H1 (cell line): Measurements from ENCODE around the gene ROPN1. TPM values are rescaled to one million over a fixed set of nuclear protein-coding genes. Genes with fewer than 3 reads are reported as not detected.

ENCODE experiments used
- CTCF ChIA-PET: fragments of 300-600 bp; sonication (Branson Sonifier 250); formaldehyde crosslinking; loops from one replicate; lab custom pipeline; 2021; ENCODE audit not compliant: partially characterized antibody; lab: Charles Lee
- POLR2A ChIA-PET: fragments of 300-600 bp; sonication (Branson Sonifier 250); formaldehyde crosslinking; loops from one replicate; lab custom pipeline; 2021; ENCODE audit warnings: inconsistent platforms; ENCODE audit not compliant: partially characterized antibody; lab: Charles Lee
- DNase-seq, 2 experiments: peaks; one replicate each; pipeline versions ENCODE4 v3.0.0 to v3.0.0-alpha.2; 2010 to 2022; ENCODE audit warnings: low spot score in 2 of 2, low read depth in 1 of 2, mixed read lengths in 1 of 2
- FAIRE-seq: peaks from 2 replicates; lab custom pipeline; 2011; peaks lifted over from hg19 to GRCh38; lab: Jason Lieb, UNC
- H2AFZ ChIP-seq: 2 replicates; pipeline ENCODE4 v1.8.1; 2012; ENCODE audit warnings: low read length, inconsistent platforms
- H2AK5ac ChIP-seq: 2 replicates; pipeline ENCODE4 v1.6.1; 2013; ENCODE audit warnings: low read depth, low read length
- H2BK120ac ChIP-seq: replicated peaks from 2 replicates; pipeline ENCODE3; 2013; ENCODE audit warnings: low read depth, low read length, inconsistent platforms
- H2BK12ac ChIP-seq: 2 replicates; pipeline ENCODE4 v1.6.1; 2013; ENCODE audit warnings: low read depth, low read length
- H2BK15ac ChIP-seq: 2 replicates; pipeline ENCODE4 v1.6.1; 2013; ENCODE audit warnings: low read length
- H2BK20ac ChIP-seq: 2 replicates; pipeline ENCODE4 v1.6.1; 2013; ENCODE audit warnings: low read length
- H2BK5ac ChIP-seq: 2 replicates; pipeline ENCODE4 v1.6.1; 2013; ENCODE audit warnings: low read depth, low read length
- H3K14ac ChIP-seq: 2 replicates; pipeline ENCODE4 v1.6.1; 2013; ENCODE audit warnings: inconsistent platforms; ENCODE audit not compliant: insufficient read length
- H3K18ac ChIP-seq: 2 replicates; pipeline ENCODE4 v1.6.1; 2013; ENCODE audit warnings: low read length; ENCODE audit errors: extremely low read depth
- H3K23ac ChIP-seq: 2 replicates; pipeline ENCODE4 v1.6.1; 2013; ENCODE audit warnings: inconsistent platforms; ENCODE audit not compliant: insufficient read length
- H3K23me2 ChIP-seq: 2 replicates; pipeline ENCODE4 v1.6.1; 2013; ENCODE audit warnings: low read depth, low read length
- H3K27ac ChIP-seq: 2 replicates; pipeline ENCODE4 v1.6.1; 2011; ENCODE audit warnings: low read depth, low read length, inconsistent platforms
- H3K27me3 ChIP-seq, 4 experiments: replicated peaks in 1 of 4; 1 replicate in 1 of 4; 2 replicates in 3 of 4; pipeline versions ENCODE4 v1.6.1 to v1.8.1; 2011 to 2013; ENCODE audit warnings: low read length in 3 of 4, mild to moderate bottlenecking in 3 of 4, inconsistent platforms in 2 of 4, mixed read lengths in 2 of 4, moderate library complexity in 1 of 4; ENCODE audit not compliant: control insufficient read depth in 3 of 4, insufficient read depth in 3 of 4; ENCODE audit errors: extremely low read depth in 1 of 4
- H3K36me3 ChIP-seq, 4 experiments: 2 replicates each; pipeline versions ENCODE4 v1.6.1 to v1.8.1; 2011 to 2013; ENCODE audit warnings: mild to moderate bottlenecking in 4 of 4, low read length in 3 of 4, moderate library complexity in 2 of 4, control low read depth in 1 of 4, inconsistent platforms in 1 of 4; ENCODE audit not compliant: insufficient read depth in 4 of 4, control insufficient read depth in 2 of 4
- H3K4ac ChIP-seq: replicated peaks from 2 replicates; pipeline ENCODE3; 2013; ENCODE audit warnings: low read length, low read depth, mixed read lengths, inconsistent platforms; ENCODE audit not compliant: insufficient read length
- H3K4me1 ChIP-seq, 4 experiments: replicated peaks in 1 of 4; 1 replicate in 1 of 4; 2 replicates in 3 of 4; pipeline versions ENCODE4 v1.6.1 to v1.8.1; 2011 to 2013; ENCODE audit warnings: low read length in 3 of 4, inconsistent platforms in 2 of 4, mixed read lengths in 1 of 4; ENCODE audit not compliant: insufficient read depth in 4 of 4, control insufficient read depth in 3 of 4
- H3K4me2 ChIP-seq, 2 experiments: 2 replicates each; pipeline versions ENCODE4 v1.6.1 to v1.8.1; 2011 to 2013; ENCODE audit warnings: low read depth in 2 of 2, low read length in 2 of 2, control low read depth in 1 of 2, inconsistent platforms in 1 of 2, mild to moderate bottlenecking in 1 of 2; ENCODE audit not compliant: insufficient read depth in 1 of 2
- H3K4me3 ChIP-seq, 4 experiments: fragments of 200-600, 300-600 bp in 1 of 4; sonication (generic), shearing (Covaris generic), sonication (Bioruptor Twin) in 1 of 4; 2 replicates each; pipeline versions ENCODE4 v1.5.1 to v1.8.1; 2011 to 2016; ENCODE audit warnings: low read length in 4 of 4, low read depth in 3 of 4, control low read depth in 2 of 4, inconsistent platforms in 2 of 4, mild to moderate bottlenecking in 2 of 4, mixed read lengths in 1 of 4, moderate library complexity in 1 of 4; ENCODE audit not compliant: insufficient read depth in 2 of 4; ENCODE audit errors: extremely low read depth in 1 of 4
- H3K56ac ChIP-seq: replicated peaks from 2 replicates; pipeline ENCODE3; 2013; ENCODE audit warnings: low read depth, mild to moderate bottlenecking, mixed read lengths, low read length, inconsistent platforms; ENCODE audit not compliant: insufficient read length
- H3K79me1 ChIP-seq: 2 replicates; pipeline ENCODE4 v1.6.1; 2013; ENCODE audit warnings: low read depth, low read length, control low read depth
- H3K79me2 ChIP-seq, 2 experiments: 2 replicates each; pipeline versions ENCODE4 v1.6.1 to v1.8.1; 2012 to 2013; ENCODE audit warnings: low read length in 2 of 2, mild to moderate bottlenecking in 2 of 2, inconsistent platforms in 1 of 2; ENCODE audit not compliant: insufficient read depth in 2 of 2, control insufficient read depth in 1 of 2
- H3K9ac ChIP-seq, 4 experiments: replicated peaks in 1 of 4; 1 replicate in 1 of 4; 2 replicates in 3 of 4; pipeline versions ENCODE4 v1.6.1 to v1.8.1; 2011 to 2013; ENCODE audit warnings: low read depth in 3 of 4, low read length in 3 of 4, control low read depth in 2 of 4, mild to moderate bottlenecking in 2 of 4, moderate library complexity in 2 of 4, inconsistent platforms in 1 of 4; ENCODE audit errors: extremely low read depth in 1 of 4
- H3K9me3 ChIP-seq, 2 experiments: 2 replicates each; pipeline versions ENCODE4 v1.6.1 to v1.8.1; 2012 to 2013; ENCODE audit warnings: mild to moderate bottlenecking in 2 of 2, moderate library complexity in 2 of 2, control low read depth in 1 of 2, inconsistent platforms in 1 of 2, low read depth in 1 of 2, low read length in 1 of 2, mixed read lengths in 1 of 2; ENCODE audit not compliant: insufficient read depth in 2 of 2
- H4K20me1 ChIP-seq, 2 experiments: replicated peaks in 1 of 2; 2 replicates each; pipeline versions ENCODE3 to v1.8.1; 2011 to 2013; ENCODE audit warnings: inconsistent platforms in 2 of 2, low read length in 2 of 2, mild to moderate bottlenecking in 1 of 2; ENCODE audit not compliant: insufficient read depth in 2 of 2, control insufficient read depth in 1 of 2
- H4K5ac ChIP-seq: 2 replicates; pipeline ENCODE4 v1.6.1; 2013; ENCODE audit warnings: low read length, low read depth, mixed read lengths, inconsistent platforms; ENCODE audit not compliant: insufficient read length
- H4K8ac ChIP-seq: 2 replicates; pipeline ENCODE4 v1.8.0; 2013; ENCODE audit warnings: mild to moderate bottlenecking, moderate library complexity, low read length, inconsistent platforms; ENCODE audit not compliant: insufficient read depth; ENCODE audit errors: extremely low read depth
- H4K91ac ChIP-seq: replicated peaks from 2 replicates; pipeline ENCODE3; 2013; ENCODE audit warnings: low read length, mixed read lengths, inconsistent platforms; ENCODE audit not compliant: insufficient read length
- CBX8 ChIP-seq: fragments of 300-800, 300-1000 bp; sonication (generic); IDR thresholded peaks from 2 replicates; pipeline ENCODE4 v1.7.1; 2016; ENCODE audit warnings: low read depth, low read length, borderline replicate concordance
- CHD1 ChIP-seq: IDR thresholded peaks from 2 replicates; pipeline ENCODE4 v1.6.1; 2012; ENCODE audit warnings: low read depth, low read length, improper control_type of control experiment
- CTBP2 ChIP-seq: IDR thresholded peaks from 2 replicates; pipeline ENCODE4 v1.7.0; 2011; ENCODE audit warnings: borderline replicate concordance, mild to moderate bottlenecking, moderate library complexity, mixed read lengths, low read length; ENCODE audit not compliant: insufficient read depth, insufficient read length
- CTCF ChIP-seq, 3 experiments: IDR thresholded peaks; 1 replicate in 2 of 3; 2 replicates in 1 of 3; pipeline versions ENCODE4 v1.5.1 to v1.6.1; 2011; ENCODE audit warnings: low read length in 3 of 3, mild to moderate bottlenecking in 3 of 3, inconsistent platforms in 2 of 3, low read depth in 1 of 3, moderate library complexity in 1 of 3; ENCODE audit not compliant: insufficient read depth in 1 of 3; ENCODE audit errors: control extremely low read depth in 1 of 3
- EGR1 ChIP-seq: IDR thresholded peaks from 2 replicates; pipeline ENCODE4 v1.6.1; 2011; ENCODE audit warnings: low read depth, low read length, borderline replicate concordance
- EP300 ChIP-seq, 2 experiments: IDR thresholded peaks; 1 replicate in 1 of 2; 2 replicates in 1 of 2; pipeline ENCODE4 v1.6.1; 2011 to 2012; ENCODE audit warnings: low read depth in 2 of 2, low read length in 2 of 2, mild to moderate bottlenecking in 2 of 2, borderline replicate concordance in 1 of 2, inconsistent platforms in 1 of 2, moderate library complexity in 1 of 2
- SIX5 ChIP-seq: IDR thresholded peaks from 2 replicates; pipeline ENCODE4 v1.6.1; 2011; ENCODE audit warnings: mild to moderate bottlenecking, low read depth, low read length
- SP4 ChIP-seq: IDR thresholded peaks from 2 replicates; pipeline ENCODE4 v1.6.1; 2012; ENCODE audit warnings: low read length, inconsistent platforms
- YY1 ChIP-seq: IDR thresholded peaks from 2 replicates; pipeline ENCODE4 v1.6.1; 2011; ENCODE audit warnings: low read depth, mild to moderate bottlenecking, low read length
- WGBS, 2 experiments: shearing (Covaris generic) in 1 of 2; methylation state at CpG; one replicate each; pipeline versions ENCODE4 v1.1.6 to v1.1.7; 2013 to 2015; ENCODE audit warnings: low lambda C conversion rate in 2 of 2, mixed read lengths in 2 of 2, inconsistent platforms in 1 of 2, low coverage in 1 of 2, missing lambda C conversion rate in 1 of 2; ENCODE audit not compliant: insufficient replicate concordance in 2 of 2, insufficient coverage in 1 of 2, insufficient read length in 1 of 2; ENCODE audit errors: extremely low coverage in 1 of 2, missing lambda C conversion rate in 1 of 2; 5-methylcytosine and 5-hydroxymethylcytosine counted together
- polyA plus RNA-seq, 7 experiments: library from polyadenylated mRNA; depleted of rRNA in 3 of 7; stranded (reverse) in 5 of 7; unstranded in 2 of 7; fragments of >200 nt in 5 of 7; fragments of 200-250 nt in 2 of 7; gene quantifications; 1 replicate in 5 of 7; 2 replicates in 1 of 7; 4 replicates in 1 of 7; pipeline versions ENCODE4 v1.2.1 to v1.2.3, GENCODE V29; 2011 to 2013; ENCODE audit warnings: missing spikeins in 2 of 7, mixed read lengths in 2 of 7
- total RNA-seq: library from RNA; stranded (reverse); fragmentation: NEBNext Ultra II Directional; extraction: Animal tissue kit (Norgen Biotek cat#: 25700); gene quantifications from 2 replicates; pipeline ENCODE4 v1.2.1, GENCODE V29; 2021

ROPN1 gene
- total and polyA plus RNA-seq, 2 of the 8 experiments (the other 6 are each of a cell fraction or from before 2014, with no cell fraction given): 0.03 TPM; not detected in 1

GRCh38 chr3:123952844-123953520 lies 38.9 kb downstream of the ROPN1 start:
- Histone ChIP-seq H3K79me2 (peaks cover 0 to 1% of the 10 kb centered on the region in 2 experiments; a peak in 1 of 4 replicates), H3K4ac (no peak overlapping the region), H3K23me2 (no peaks in the 10 kb centered on the region), H3K9me3 (no peaks in the 10 kb centered on the region), H2AK5ac (no peak overlapping the region), H3K27me3 (no peaks in the 10 kb centered on the region), H3K27ac (no peak overlapping the region), H3K79me1 (0 out of 2 replicates have a peak, but pooled peaks cover 2% of the 10 kb centered on the region), H4K5ac (no peak overlapping the region), H3K4me1 (no peaks in the 10 kb centered on the region), H3K18ac (no peak overlapping the region), H3K36me3 (peaks cover 0 to 75% (median 37%) of the 10 kb centered on the region in 4 experiments; a peak in 7 of 8 replicates), H3K23ac (no peak overlapping the region), H2BK120ac (no peak overlapping the region), H2AFZ (no peak overlapping the region), H3K9ac (no peak overlapping the region), H4K91ac (no peak overlapping the region), H4K20me1 (no peaks in the 10 kb centered on the region), H4K8ac (no peak overlapping the region), H2BK20ac (no peak overlapping the region), H3K56ac (no peak overlapping the region), H2BK5ac (no peak overlapping the region), H2BK15ac (no peak overlapping the region), H3K4me2 (no peak overlapping the region), H3K4me3 (no peak overlapping the region), H2BK12ac (no peak overlapping the region), H3K14ac (no peak overlapping the region)
- ChIA-PET POLR2A (interaction anchor here (0.7 to 2.3 kb wide), 2 partner anchors 8 to 12 kb away, joined by 6 read pairs; partner anchors contain the start of gene CCDC14), CTCF (interaction anchor here (0.8 kb wide), 1 partner anchor 13 kb away, joined by 3 read pairs; no protein-coding TSS in a partner anchor)
- 93% methylated on average over 4 of the region's 4 CpGs; no CpG with 5 or more reads in 1 of the 2 experiments for WGBS, 2 experiments
- DNase-seq: no peak
- no peak for FAIRE-seq
- TF ChIP-seq CBX8: no peak
- TF ChIP-seq SIX5: no peak
- TF ChIP-seq CHD1: no peak
- no peak for TF ChIP-seq YY1
- no peak for TF ChIP-seq CTBP2
- no peak for TF ChIP-seq SP4
- TF ChIP-seq EGR1: no peak
- TF ChIP-seq EP300 (IDR thresholded peaks at IDR 0.05; ENCODE audit: borderline replicate concordance in 1 of 2, low read depth in 2 of 2, low read length in 2 of 2): no peak
- TF ChIP-seq CTCF (IDR thresholded peaks at IDR 0.05; ENCODE audit: control extremely low read depth in 1 of 3, insufficient read depth in 1 of 3, low read depth in 1 of 3, low read length in 3 of 3): no peak
